ENCODE data around the gene HOGA1.

The HOGA1 gene

GRCh38 chr10:97596101-97597082 is 12.2 kb downstream of the HOGA1 start:
- peak overlapping the region; percentile 42 for H3K4me3 ChIP-seq
- peak overlapping the region; percentile 91 to 99 for H3K27ac ChIP-seq
- TF ChIP-seq, protein P1, sequence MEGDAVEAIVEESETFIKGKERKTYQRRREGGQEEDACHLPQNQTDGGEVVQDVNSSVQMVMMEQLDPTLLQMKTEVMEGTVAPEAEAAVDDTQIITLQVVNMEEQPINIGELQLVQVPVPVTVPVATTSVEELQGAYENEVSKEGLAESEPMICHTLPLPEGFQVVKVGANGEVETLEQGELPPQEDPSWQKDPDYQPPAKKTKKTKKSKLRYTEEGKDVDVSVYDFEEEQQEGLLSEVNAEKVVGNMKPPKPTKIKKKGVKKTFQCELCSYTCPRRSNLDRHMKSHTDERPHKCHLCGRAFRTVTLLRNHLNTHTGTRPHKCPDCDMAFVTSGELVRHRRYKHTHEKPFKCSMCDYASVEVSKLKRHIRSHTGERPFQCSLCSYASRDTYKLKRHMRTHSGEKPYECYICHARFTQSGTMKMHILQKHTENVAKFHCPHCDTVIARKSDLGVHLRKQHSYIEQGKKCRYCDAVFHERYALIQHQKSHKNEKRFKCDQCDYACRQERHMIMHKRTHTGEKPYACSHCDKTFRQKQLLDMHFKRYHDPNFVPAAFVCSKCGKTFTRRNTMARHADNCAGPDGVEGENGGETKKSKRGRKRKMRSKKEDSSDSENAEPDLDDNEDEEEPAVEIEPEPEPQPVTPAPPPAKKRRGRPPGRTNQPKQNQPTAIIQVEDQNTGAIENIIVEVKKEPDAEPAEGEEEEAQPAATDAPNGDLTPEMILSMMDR (IDR thresholded peaks at IDR 0.05), result no peak
- DNase-seq (ENCODE audit: low spot score), result peak; percentile 92

DNA sequence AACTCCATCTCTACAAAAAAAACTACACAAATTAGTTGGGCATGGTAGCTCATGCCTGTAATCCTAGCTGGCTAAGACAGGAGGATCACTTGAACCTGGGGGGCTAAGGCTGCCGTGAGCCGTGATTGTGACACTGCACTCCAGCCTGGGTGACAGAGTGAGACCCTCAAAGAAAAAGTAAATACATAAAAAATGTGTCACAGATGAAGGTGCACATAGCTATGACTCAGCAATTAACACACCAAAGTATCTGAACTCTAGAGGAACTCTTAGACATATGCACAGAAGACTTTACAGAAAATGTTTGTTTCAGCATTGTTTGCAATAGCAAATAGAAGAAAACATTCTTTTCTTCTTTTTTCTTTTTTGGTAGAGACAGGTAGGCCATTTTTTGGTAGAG is 13.6 kb downstream of the HOGA1 start:
- no peak overlapping the region for H3K4me3 ChIP-seq
- TF ChIP-seq, protein P1 (IDR thresholded peaks at IDR 0.05), result no peak
- H3K27ac ChIP-seq, result peak overlapping the region in 1 of 2 donors; percentile 79
- no peak for DNase-seq (ENCODE audit: low spot score)

- TF ChIP-seq, protein P1 (IDR thresholded peaks at IDR 0.05), result no peak
Measured at GRCh38 chr10:97598407-97599271, 14.4 kb downstream of the HOGA1 start.

GRCh38 chr10:97599272-97599619 is 15.1 kb downstream of the HOGA1 start:
- TF ChIP-seq, protein P1 (IDR thresholded peaks at IDR 0.05), result no peak
- no peak for DNase-seq (ENCODE audit: low spot score)
- Histone ChIP-seq H3K27ac (no peak overlapping the region), H3K4me3 (no peak overlapping the region)

More at GRCh38 chr10:97598407-97599271, 14.4 kb downstream of the HOGA1 start:
- peak; percentile 71 for DNase-seq (ENCODE audit: low spot score)
- H3K4me3 ChIP-seq, result no peak overlapping the region
- no peak overlapping the region for H3K27ac ChIP-seq

DNA sequence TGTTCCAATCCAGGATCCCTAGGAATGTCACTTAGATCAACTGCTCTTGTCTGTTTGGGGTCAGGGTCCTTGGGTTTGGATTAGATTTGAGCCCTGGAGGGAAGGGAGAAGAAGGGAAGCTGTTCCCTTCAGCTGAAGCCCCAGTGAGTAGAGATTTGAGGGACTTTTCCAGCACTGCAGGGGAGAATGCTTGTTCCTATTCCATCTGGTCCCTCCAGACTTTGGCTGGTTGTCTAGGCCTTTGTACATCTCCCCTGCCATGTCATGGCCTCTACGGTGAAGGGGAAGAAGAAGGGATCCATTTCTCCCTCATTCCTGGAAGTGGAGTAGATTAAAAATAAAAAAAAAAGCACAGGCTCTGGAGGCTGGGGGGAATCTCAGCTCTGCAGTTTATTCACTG is 16.4 kb downstream of the HOGA1 start:
- TF ChIP-seq, protein P1 (IDR thresholded peaks at IDR 0.05), result no peak
- DNase-seq (ENCODE audit: low spot score), result no peak
- no peak overlapping the region for H3K27ac ChIP-seq

GRCh38 chr10:97601268-97602215 is 17.4 kb downstream of the HOGA1 start:
- no peak for DNase-seq (ENCODE audit: low spot score)
- Histone ChIP-seq H3K27ac (no peak overlapping the region), H3K4me3 (no peak overlapping the region)
- TF ChIP-seq, protein P1 (IDR thresholded peaks at IDR 0.05), result no peak

More for the DNA sequence above, 16.4 kb downstream of the HOGA1 start:
- H3K4me3 ChIP-seq, result no peak overlapping the region
